Measurements from ENCODE around the gene TTC27.
A peak's percentile ranks its signal among the peaks of the same experiment; 100 is the strongest.
"Not testable (repeated sequence)": the region's sequence is repeated elsewhere in the genome, so short reads cannot be mapped to it uniquely, and the experiment has no call there.

The TTC27 gene

DNA sequence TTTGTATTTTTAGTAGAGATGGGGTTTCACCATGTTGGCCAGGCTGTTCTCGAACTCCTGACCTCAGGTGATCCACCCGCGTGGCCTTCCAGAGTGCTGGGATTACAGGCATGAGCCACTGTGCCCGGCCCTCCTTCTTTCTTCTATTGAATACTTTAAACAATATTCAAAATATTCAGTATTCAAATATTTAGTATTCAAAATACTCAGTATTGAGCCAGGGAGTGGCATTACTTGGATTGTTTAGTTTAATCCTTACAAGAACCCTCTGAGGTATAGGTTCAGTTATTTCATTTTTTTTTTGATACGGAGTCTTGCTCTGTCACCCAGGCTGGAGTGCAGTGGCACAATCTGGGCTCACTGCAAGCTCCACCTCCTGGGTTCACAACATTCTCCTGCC lies 10.7 kb downstream of the TTC27 start:
- H3K36me3 Mint-ChIP-seq (ENCODE audit: low read depth) = peaks cover 41% of the 10 kb centered on the region
- H3K27ac Mint-ChIP-seq; H3K27me3 Mint-ChIP-seq; H3K4me3 Mint-ChIP-seq; H3K9me3 Mint-ChIP-seq; H3K4me1 Mint-ChIP-seq (ENCODE audit: low read depth): not testable (repeated sequence)

GRCh38 chr2:32641180-32641579 lies 13.3 kb downstream of the TTC27 start:
- H3K36me3 Mint-ChIP-seq (ENCODE audit: low read depth) = peaks cover 48% of the 10 kb centered on the region
- no peaks in the 10 kb centered on the region for H3K27me3 Mint-ChIP-seq

DNA sequence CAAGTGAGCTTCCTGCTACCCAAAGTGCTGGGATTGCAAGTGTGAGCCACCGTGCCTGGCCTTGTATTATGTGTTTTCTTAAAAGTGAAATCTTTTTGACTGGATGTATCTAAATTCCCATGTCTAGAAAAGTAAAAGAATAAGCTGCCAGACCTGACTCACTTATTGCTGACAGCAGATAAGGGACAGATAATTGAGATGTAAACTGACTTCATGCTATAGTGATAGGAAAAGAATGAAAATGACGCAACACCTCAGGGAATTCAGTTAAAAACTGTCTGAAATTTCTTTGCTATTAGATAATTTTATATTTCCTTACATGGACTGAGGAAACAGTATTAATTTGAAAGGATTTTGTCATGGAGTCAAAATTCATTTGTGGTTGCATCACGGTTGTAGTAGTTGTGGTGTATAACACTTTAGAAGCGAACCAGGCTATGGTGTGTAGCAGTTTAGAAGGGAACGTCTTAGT lies 19.4 kb downstream of the TTC27 start:
- Mint-ChIP-seq H3K4me3 (no peak overlapping the region), H3K9me3 (no peaks in the 10 kb centered on the region), H3K27ac (no peak overlapping the region), H3K4me1 (ENCODE audit: low read depth) (no peaks in the 10 kb centered on the region), H3K36me3 (ENCODE audit: low read depth) (peaks cover 49% of the 10 kb centered on the region), H3K27me3 (no peaks in the 10 kb centered on the region)

More at GRCh38 chr2:32641180-32641579, 13.3 kb downstream of the TTC27 start:
- Mint-ChIP-seq H3K9me3 (no peaks in the 10 kb centered on the region), H3K4me1 (ENCODE audit: low read depth) (no peaks in the 10 kb centered on the region), H3K27ac (no peak overlapping the region), H3K4me3 (no peak overlapping the region)

DNA sequence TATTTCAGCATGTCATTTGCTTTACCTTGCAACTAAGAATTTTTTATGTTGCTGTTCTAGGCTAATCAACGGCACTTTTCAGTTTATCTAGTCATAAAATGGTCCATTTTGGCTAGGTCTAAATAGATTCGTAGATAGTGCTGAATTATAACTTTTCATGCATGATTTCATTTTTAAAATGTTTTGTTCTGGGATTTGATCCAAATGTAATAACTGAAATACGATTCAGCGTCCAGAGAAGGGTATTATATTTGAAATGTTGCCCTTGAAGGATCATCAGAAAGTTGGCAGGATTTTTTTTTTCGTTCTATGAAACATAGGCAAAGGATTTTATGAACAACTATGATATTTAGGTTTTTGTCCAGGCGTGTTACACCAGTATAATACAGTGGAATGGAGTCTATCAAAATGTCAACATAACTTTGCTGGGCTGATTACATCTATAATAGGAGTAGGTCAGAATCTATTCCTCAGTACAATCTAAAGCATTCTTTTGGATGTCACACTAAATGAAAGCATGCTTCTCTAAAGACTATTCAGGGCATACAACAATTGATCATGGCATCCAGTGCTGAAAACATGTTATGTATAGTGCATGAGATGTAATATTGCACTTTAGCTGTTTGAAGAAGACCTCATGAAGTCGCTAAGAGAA lies 24.8 kb downstream of the TTC27 start:
- H3K9me3 Mint-ChIP-seq = no peaks in the 10 kb centered on the region
- H3K4me3 Mint-ChIP-seq = no peak overlapping the region
- no peaks in the 10 kb centered on the region for H3K27me3 Mint-ChIP-seq
- no peak overlapping the region for H3K27ac Mint-ChIP-seq
- peaks cover 59% of the 10 kb centered on the region for H3K36me3 Mint-ChIP-seq (ENCODE audit: low read depth)
- peaks cover 5% of the 10 kb centered on the region for H3K4me1 Mint-ChIP-seq (ENCODE audit: low read depth)

- Mint-ChIP-seq H3K36me3 (ENCODE audit: low read depth) (peaks cover 65% of the 10 kb centered on the region), H3K27ac (no peak overlapping the region), H3K9me3 (no peaks in the 10 kb centered on the region), H3K4me1 (ENCODE audit: low read depth) (peaks cover 5% of the 10 kb centered on the region), H3K27me3 (no peaks in the 10 kb centered on the region), H3K4me3 (no peak overlapping the region)
Measured at GRCh38 chr2:32656069-32656468, 28.2 kb downstream of the TTC27 start.

DNA sequence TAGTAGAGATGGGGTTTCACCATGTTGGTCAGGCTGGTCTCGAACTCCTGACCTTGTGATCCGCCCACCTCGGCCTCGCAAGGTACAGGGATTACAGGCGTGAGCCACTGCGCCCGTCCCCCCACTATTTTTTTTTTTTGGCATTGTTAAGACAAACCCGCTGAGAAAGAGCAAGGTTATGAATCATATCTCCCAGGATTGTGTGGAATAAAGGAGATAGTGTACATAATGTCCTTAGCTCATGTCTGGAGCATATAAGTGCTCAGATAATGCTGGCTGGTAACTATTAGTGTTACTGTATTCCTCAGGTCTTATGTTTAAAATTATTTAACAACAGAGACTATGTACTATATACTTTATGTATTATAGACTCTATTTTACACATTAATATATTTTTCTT lies 36.0 kb downstream of the TTC27 start:
- no peak overlapping the region for H3K27ac Mint-ChIP-seq
- no peaks in the 10 kb centered on the region for H3K9me3 Mint-ChIP-seq
- no peaks in the 10 kb centered on the region for H3K27me3 Mint-ChIP-seq
- H3K36me3 Mint-ChIP-seq (ENCODE audit: low read depth) = peaks cover 42% of the 10 kb centered on the region
- no peak overlapping the region for H3K4me3 Mint-ChIP-seq
- peaks cover 3% of the 10 kb centered on the region for H3K4me1 Mint-ChIP-seq (ENCODE audit: low read depth)

DNA sequence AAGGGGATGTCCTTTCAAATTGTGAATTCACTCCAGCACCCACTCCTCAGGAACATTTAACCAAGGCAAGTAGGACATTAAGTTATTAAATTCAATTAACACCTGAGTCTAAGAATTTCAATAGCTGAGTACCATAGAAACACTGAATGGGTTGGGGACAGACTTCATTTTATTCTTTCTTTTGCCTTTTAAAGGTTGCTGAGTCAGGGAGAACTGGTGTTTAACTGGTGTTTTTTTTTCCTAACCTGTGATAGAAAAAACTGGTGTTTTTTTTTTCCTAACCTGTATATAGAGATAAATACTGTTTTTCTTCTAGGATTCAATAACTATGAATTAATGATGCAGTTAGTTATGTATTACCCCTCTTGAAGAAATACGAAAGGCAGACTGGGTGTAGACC lies 38.9 kb downstream of the TTC27 start:
- Mint-ChIP-seq H3K36me3 (ENCODE audit: low read depth) (peaks cover 35% of the 10 kb centered on the region), H3K27me3 (no peaks in the 10 kb centered on the region), H3K4me1 (ENCODE audit: low read depth) (peaks cover 3% of the 10 kb centered on the region), H3K27ac (no peak overlapping the region), H3K4me3 (no peak overlapping the region), H3K9me3 (no peaks in the 10 kb centered on the region)

GRCh38 chr2:32668254-32668653 lies 40.4 kb downstream of the TTC27 start:
- H3K36me3 Mint-ChIP-seq (ENCODE audit: low read depth) = peaks cover 48% of the 10 kb centered on the region
- H3K27me3 Mint-ChIP-seq = no peaks in the 10 kb centered on the region
- peaks cover 3% of the 10 kb centered on the region for H3K4me1 Mint-ChIP-seq (ENCODE audit: low read depth)
- no peaks in the 10 kb centered on the region for H3K9me3 Mint-ChIP-seq
- H3K27ac Mint-ChIP-seq = no peak overlapping the region
- H3K4me3 Mint-ChIP-seq = no peak overlapping the region

DNA sequence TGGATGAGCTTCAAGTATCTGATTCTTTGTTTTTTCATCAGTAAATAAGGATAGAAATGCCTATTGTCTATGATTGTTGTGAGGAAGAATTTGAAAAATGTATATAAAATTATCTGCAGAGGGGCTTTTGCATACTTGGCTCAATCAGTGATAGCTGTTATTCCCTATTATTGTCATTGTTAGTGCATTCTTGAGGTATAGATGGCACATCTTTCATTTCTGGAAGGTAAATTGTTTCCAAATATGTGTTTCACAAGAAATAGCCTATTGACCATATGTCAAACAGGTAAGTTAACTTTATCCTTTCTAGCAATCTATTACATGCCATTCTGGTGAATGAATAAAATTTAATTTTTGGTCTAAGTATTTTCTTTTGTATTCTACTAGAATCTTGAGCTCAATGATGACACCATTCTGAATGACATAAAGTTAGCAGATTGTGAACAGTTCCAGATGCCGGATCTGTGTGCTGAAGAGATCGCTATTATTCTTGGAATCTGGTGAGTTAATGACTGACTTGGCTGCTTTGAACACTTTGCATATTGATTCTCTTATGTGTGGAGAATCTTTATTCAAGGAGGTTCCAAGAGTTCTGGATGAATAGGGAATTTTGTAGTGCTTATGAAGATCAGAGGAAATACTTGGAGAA lies 44.2 kb downstream of the TTC27 start:
- peak overlapping the region; percentile 6 for H3K27ac Mint-ChIP-seq
- no peaks in the 10 kb centered on the region for H3K4me1 Mint-ChIP-seq (ENCODE audit: low read depth)
- no peak overlapping the region for H3K4me3 Mint-ChIP-seq
- peaks cover 45% of the 10 kb centered on the region for H3K36me3 Mint-ChIP-seq (ENCODE audit: low read depth)
- no peaks in the 10 kb centered on the region for H3K9me3 Mint-ChIP-seq
- no peaks in the 10 kb centered on the region for H3K27me3 Mint-ChIP-seq

DNA sequence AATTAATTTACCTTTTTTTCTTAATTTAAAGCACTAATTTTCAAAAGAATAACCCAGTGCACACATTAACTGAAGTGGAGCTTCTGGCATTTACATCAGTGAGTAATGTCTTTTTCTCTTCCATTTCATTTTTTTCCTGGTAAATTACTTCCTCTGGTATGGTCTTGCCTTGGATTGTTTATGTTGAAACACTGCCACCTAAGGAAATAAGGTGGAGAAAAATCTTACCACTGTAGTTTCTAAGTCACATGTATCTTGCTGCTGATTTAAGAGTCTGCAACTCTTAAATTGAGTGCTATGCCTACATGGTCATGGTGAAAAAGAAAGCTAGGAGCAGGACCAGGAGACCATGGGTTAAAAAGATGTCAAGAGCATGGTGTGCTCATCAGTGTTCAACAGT lies 51.0 kb downstream of the TTC27 start:
- Mint-ChIP-seq H3K4me1 (ENCODE audit: low read depth) (no peaks in the 10 kb centered on the region), H3K36me3 (ENCODE audit: low read depth) (peaks cover 51% of the 10 kb centered on the region), H3K27me3 (no peaks in the 10 kb centered on the region), H3K4me3 (no peak overlapping the region), H3K27ac (no peak overlapping the region), H3K9me3 (no peaks in the 10 kb centered on the region)

- Mint-ChIP-seq H3K4me3 (no peak overlapping the region), H3K9me3 (no peaks in the 10 kb centered on the region), H3K36me3 (ENCODE audit: low read depth) (peaks cover 51% of the 10 kb centered on the region), H3K27ac (no peak overlapping the region), H3K27me3 (no peaks in the 10 kb centered on the region), H3K4me1 (ENCODE audit: low read depth) (no peaks in the 10 kb centered on the region)
Measured at GRCh38 chr2:32680942-32681341, 53.1 kb downstream of the TTC27 start.

- Mint-ChIP-seq H3K9me3 (no peaks in the 10 kb centered on the region), H3K27ac (no peak overlapping the region), H3K36me3 (ENCODE audit: low read depth) (peaks cover 63% of the 10 kb centered on the region), H3K27me3 (no peaks in the 10 kb centered on the region), H3K4me3 (no peak overlapping the region), H3K4me1 (ENCODE audit: low read depth) (peaks cover 7% of the 10 kb centered on the region)
Measured at GRCh38 chr2:32683520-32684086, 55.8 kb downstream of the TTC27 start.

- Mint-ChIP-seq H3K9me3 (no peaks in the 10 kb centered on the region), H3K27ac (peak overlapping the region; percentile 8), H3K27me3 (no peaks in the 10 kb centered on the region), H3K4me3 (no peak overlapping the region), H3K4me1 (ENCODE audit: low read depth) (peaks cover 12% of the 10 kb centered on the region), H3K36me3 (ENCODE audit: low read depth) (peaks cover 49% of the 10 kb centered on the region)
Measured at GRCh38 chr2:32688541-32688940, 60.7 kb downstream of the TTC27 start.

- Mint-ChIP-seq H3K27ac (no peak overlapping the region), H3K4me1 (ENCODE audit: low read depth) (peaks cover 12% of the 10 kb centered on the region)
Measured at GRCh38 chr2:32691678-32692077, 63.8 kb downstream of the TTC27 start.

DNA sequence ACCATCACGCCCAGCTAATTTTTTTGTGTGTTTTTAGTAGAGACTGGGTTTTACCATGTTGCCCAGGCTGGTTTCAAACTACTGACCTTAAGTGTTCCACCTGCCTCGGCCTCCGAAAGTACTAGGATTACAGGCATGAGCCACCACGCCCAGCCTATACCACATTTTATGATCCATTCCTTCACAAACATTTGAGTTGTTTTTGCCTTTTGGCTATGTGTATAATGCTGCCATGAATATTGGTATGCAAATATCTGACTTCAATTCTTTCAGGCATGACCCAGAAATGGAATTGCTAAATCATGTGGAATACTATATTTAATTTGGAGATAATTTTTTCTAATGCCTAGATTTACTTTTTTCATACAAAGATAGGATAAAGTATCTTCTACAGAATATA lies 68.6 kb downstream of the TTC27 start:
- Mint-ChIP-seq H3K36me3 (ENCODE audit: low read depth) (peaks cover 9% of the 10 kb centered on the region), H3K4me1 (ENCODE audit: low read depth) (no peaks in the 10 kb centered on the region), H3K27ac (no peak overlapping the region), H3K27me3 (no peaks in the 10 kb centered on the region), H3K9me3 (no peaks in the 10 kb centered on the region), H3K4me3 (no peak overlapping the region)

More at GRCh38 chr2:32691678-32692077, 63.8 kb downstream of the TTC27 start:
- H3K27me3 Mint-ChIP-seq = no peaks in the 10 kb centered on the region
- H3K36me3 Mint-ChIP-seq (ENCODE audit: low read depth) = peaks cover 31% of the 10 kb centered on the region
- H3K4me3 Mint-ChIP-seq = no peak overlapping the region
- H3K9me3 Mint-ChIP-seq = no peaks in the 10 kb centered on the region

Data from stimulated activated naive CD8-positive, alpha-beta T cell treated with anti-CD3 and anti-CD28 coated beads, Interleukin-15, Interleukin-2, amounts not matched to agents 100 ng/mL and 50 ng/mL, for 24 hours (primary cell).